PC-9 (cell line): ENCODE data around the gene IMMP2L. TPM values are rescaled to one million over a fixed set of nuclear protein-coding genes. Genes with fewer than 3 reads are reported as not detected.

Experiments
- BruUV-seq: library from RNA; stranded (reverse); fragments of 400-500 nt; replicated peaks from 2 replicates; lab custom pipeline; 2021; lab: Mats Ljungman, UMichigan
- CTCF ChIA-PET: fragments of 300-600 bp; sonication (Branson Sonifier 250); formaldehyde crosslinking; loops from one replicate; lab custom pipeline; 2022; ENCODE audit warnings: antibody characterized with exemption; lab: Charles Lee
- POLR2A ChIA-PET: fragments of 300-600 bp; sonication (Branson Sonifier 250); formaldehyde crosslinking; loops from one replicate; lab custom pipeline; 2022; ENCODE audit warnings: antibody characterized with exemption; ENCODE audit not compliant: unreplicated experiment; lab: Charles Lee
- DNase-seq, 2 experiments: peaks; one replicate each; pipeline versions ENCODE4 v3.0.0 to v3.0.0-alpha.2; 2015 to 2022; ENCODE audit warnings: mixed read lengths in 1 of 2
- H2AFZ ChIP-seq: fragments of 200-600 bp; sonication (generic); 2 replicates; pipeline ENCODE4 v1.8.1; 2017; ENCODE audit warnings: antibody characterized with exemption
- H3F3A ChIP-seq: fragments of 200-600 bp; sonication (generic); 2 replicates; pipeline ENCODE4 v1.8.1; 2017; ENCODE audit warnings: antibody characterized with exemption, mild to moderate bottlenecking, low read depth; ENCODE audit not compliant: insufficient read depth
- H3K27ac ChIP-seq: fragments of 200-600 bp; sonication (generic); 2 replicates; pipeline ENCODE4 v1.6.1; 2016; ENCODE audit warnings: mixed run types
- H3K27me3 ChIP-seq: fragments of 200-600 bp; sonication (generic); 2 replicates; pipeline ENCODE4 v1.6.1; 2016; ENCODE audit warnings: low read depth, mixed run types; ENCODE audit not compliant: insufficient read depth
- H3K36me3 ChIP-seq: fragments of 200-600 bp; sonication (generic); 2 replicates; pipeline ENCODE4 v1.6.1; 2016; ENCODE audit warnings: low read depth, mixed run types
- H3K4me1 ChIP-seq: fragments of 200-600 bp; sonication (generic); replicated peaks from 2 replicates; pipeline ENCODE4 v1.6.1; 2016; ENCODE audit warnings: mixed run types; ENCODE audit not compliant: insufficient read depth
- H3K4me2 ChIP-seq: fragments of 200-600 bp; sonication (generic); 2 replicates; pipeline ENCODE4 v1.6.1; 2017; ENCODE audit warnings: mixed run types
- H3K4me3 ChIP-seq: fragments of 200-600 bp; sonication (generic); 2 replicates; pipeline ENCODE4 v1.6.1; 2016; ENCODE audit warnings: mixed run types
- H3K79me2 ChIP-seq: fragments of 200-600 bp; sonication (generic); 2 replicates; pipeline ENCODE4 v1.6.1; 2017; ENCODE audit warnings: low read depth, mixed run types
- H3K9me2 ChIP-seq: fragments of 200-600 bp; sonication (generic); 2 replicates; pipeline ENCODE4 v1.8.1; 2017; ENCODE audit warnings: mild to moderate bottlenecking; ENCODE audit not compliant: insufficient read depth
- H3K9me3 ChIP-seq: fragments of 200-600 bp; sonication (generic); 2 replicates; pipeline ENCODE4 v1.8.1; 2016; ENCODE audit warnings: low read depth; ENCODE audit not compliant: insufficient read depth
- H4K20me1 ChIP-seq: fragments of 200-600 bp; sonication (generic); 2 replicates; pipeline ENCODE4 v1.8.1; 2017; ENCODE audit not compliant: insufficient read depth
- CTCF ChIP-seq: fragments of 200-600 bp; sonication (generic); conservative IDR thresholded peaks from 2 replicates; pipeline ENCODE4 v1.6.1; 2017; ENCODE audit warnings: mixed run types, antibody characterized with exemption, mild to moderate bottlenecking, moderate library complexity
- EZH2 ChIP-seq: fragments of 200-600 bp; sonication (generic); IDR thresholded peaks from 2 replicates; pipeline ENCODE4 v1.8.0; 2017; ENCODE audit warnings: antibody characterized with exemption, low read depth
- intact Hi-C: fragments of 100-400 bp; cut with micrococcal nuclease; formaldehyde crosslinking; loops from one replicate; pipeline ENCODE4 v1.10.0; 2022; ENCODE audit not compliant: unreplicated experiment
- total RNA-seq: library from RNA; stranded (reverse); gene quantifications from 2 replicates; pipeline ENCODE4 v1.2.3, GENCODE V29; 2021

IMMP2L gene
- total RNA-seq, 1 experiment from 2014 or later = 40.5 TPM

- ChIA-PET POLR2A (no interaction called here), CTCF (interaction anchor here (1.1 kb wide), 1 partner anchor 195 kb away, joined by 3 read pairs; no protein-coding TSS in a partner anchor)
- Histone ChIP-seq H2AFZ (no peak overlapping the region), H3K9me2 (no peaks in the 10 kb centered on the region), H3K4me2 (no peak overlapping the region), H3K4me1 (no peaks in the 10 kb centered on the region), H4K20me1 (no peaks in the 10 kb centered on the region), H3K4me3 (no peak overlapping the region), H3F3A (no peaks in the 10 kb centered on the region), H3K79me2 (no peaks in the 10 kb centered on the region), H3K9me3 (0 out of 2 replicates have a peak, but pooled peaks cover 3% of the 10 kb centered on the region), H3K27ac (no peak overlapping the region), H3K27me3 (no peaks in the 10 kb centered on the region), H3K36me3 (no peaks in the 10 kb centered on the region)
- BruUV-seq = no TSS peak
- DNase-seq = no peak
- TF ChIP-seq CTCF (no peak), EZH2 (no peak)
- intact Hi-C loops = no loop called here
These were observed 45.7 kb downstream of the IMMP2L start for GRCh38 chr7:111516612-111517011.

- H3K36me3 ChIP-seq = no peaks in the 10 kb centered on the region
- H3K4me3 ChIP-seq = no peak overlapping the region
- TF ChIP-seq EZH2 = no peak
- TF ChIP-seq CTCF = no peak
- H3K27ac ChIP-seq = no peak overlapping the region
- no peaks in the 10 kb centered on the region for H3K4me1 ChIP-seq
- intact Hi-C loops = no loop called here
- DNase-seq = no peak
- no peak overlapping the region for H3K4me2 ChIP-seq
- H3K27me3 ChIP-seq = no peaks in the 10 kb centered on the region
- H2AFZ ChIP-seq = no peak overlapping the region
- no peaks in the 10 kb centered on the region for H3F3A ChIP-seq
- H3K9me3 ChIP-seq = 0 out of 2 replicates have a peak, but pooled peaks cover under 1% of the 10 kb centered on the region
- CTCF ChIA-PET = no interaction called here
- H3K9me2 ChIP-seq = no peaks in the 10 kb centered on the region
- H4K20me1 ChIP-seq = no peaks in the 10 kb centered on the region
- POLR2A ChIA-PET = no interaction called here
- H3K79me2 ChIP-seq = no peaks in the 10 kb centered on the region
- no TSS peak for BruUV-seq
These were observed 48.7 kb downstream of the IMMP2L start for GRCh38 chr7:111513566-111513965.

- Histone ChIP-seq H3K4me3 (no peak overlapping the region), H3F3A (no peaks in the 10 kb centered on the region), H3K9me2 (no peaks in the 10 kb centered on the region), H3K79me2 (no peaks in the 10 kb centered on the region), H3K4me1 (no peaks in the 10 kb centered on the region), H3K36me3 (no peaks in the 10 kb centered on the region), H2AFZ (no peak overlapping the region), H3K4me2 (no peak overlapping the region), H3K27me3 (no peaks in the 10 kb centered on the region), H3K9me3 (no peaks in the 10 kb centered on the region), H4K20me1 (no peaks in the 10 kb centered on the region), H3K27ac (no peak overlapping the region)
- no peak for TF ChIP-seq CTCF
- TF ChIP-seq EZH2 = no peak
- CTCF ChIA-PET = no interaction called here
- POLR2A ChIA-PET = no interaction called here
- intact Hi-C loops = no loop called here
- DNase-seq = no peak
- BruUV-seq = no TSS peak
These were observed 50.4 kb downstream of the IMMP2L start for GRCh38 chr7:111511845-111512244.
